ENCODE data around the gene LENG8. TPM values are rescaled to one million over a fixed set of nuclear protein-coding genes. Genes with fewer than 3 reads are reported as not detected.

LENG8 gene
- total RNA-seq, 1 donor from 2014 or later: 36.6 TPM

DNA sequence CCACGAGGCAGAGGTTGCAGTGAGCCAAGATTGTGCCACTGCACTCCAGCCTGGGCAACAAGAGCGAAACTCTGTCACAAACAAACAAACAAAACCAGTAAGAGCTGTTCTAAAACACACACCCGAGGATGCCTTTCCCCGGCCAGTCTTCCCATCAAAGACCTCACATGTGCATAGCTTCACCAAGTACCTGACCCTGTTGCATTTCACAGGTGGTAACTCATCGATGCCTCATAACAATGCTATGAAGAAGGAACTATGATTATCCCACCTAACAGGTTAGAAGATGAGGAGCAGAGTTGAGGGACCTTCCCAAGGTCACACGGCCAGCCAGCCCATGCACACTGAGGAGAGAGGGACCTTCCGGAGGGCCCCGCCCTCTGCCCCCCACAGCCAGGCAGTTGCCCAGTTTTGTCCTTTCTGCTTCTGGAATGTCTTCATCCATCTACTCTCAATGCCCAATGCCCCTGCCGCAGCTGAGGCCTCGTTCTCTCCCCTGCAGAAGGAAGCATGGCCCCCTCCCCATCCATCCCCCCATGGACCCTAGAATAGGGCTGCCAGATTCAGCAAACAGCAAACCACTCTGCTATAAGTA, 16.8 kb upstream of the LENG8 start:
- no peak for DNase-seq (ENCODE audit: low spot score)
- Mint-ChIP-seq H3K36me3 (peaks cover 22% of the 10 kb centered on the region), H3K27ac (no peak overlapping the region), H3K4me3 (peak overlapping the region; percentile 63), H3K9me3 (no peaks in the 10 kb centered on the region), H3K4me1 (peaks cover 51% of the 10 kb centered on the region), H3K27me3 (ENCODE audit: insufficient read depth, low read depth) (peaks cover 16% of the 10 kb centered on the region)
- TF ChIP-seq EZH2 (IDR thresholded peaks at IDR 0.05) (no peak), EZH2phosphoT487 (IDR thresholded peaks at IDR 0.05) (no peak)
- TF ChIP-seq, protein P1, sequence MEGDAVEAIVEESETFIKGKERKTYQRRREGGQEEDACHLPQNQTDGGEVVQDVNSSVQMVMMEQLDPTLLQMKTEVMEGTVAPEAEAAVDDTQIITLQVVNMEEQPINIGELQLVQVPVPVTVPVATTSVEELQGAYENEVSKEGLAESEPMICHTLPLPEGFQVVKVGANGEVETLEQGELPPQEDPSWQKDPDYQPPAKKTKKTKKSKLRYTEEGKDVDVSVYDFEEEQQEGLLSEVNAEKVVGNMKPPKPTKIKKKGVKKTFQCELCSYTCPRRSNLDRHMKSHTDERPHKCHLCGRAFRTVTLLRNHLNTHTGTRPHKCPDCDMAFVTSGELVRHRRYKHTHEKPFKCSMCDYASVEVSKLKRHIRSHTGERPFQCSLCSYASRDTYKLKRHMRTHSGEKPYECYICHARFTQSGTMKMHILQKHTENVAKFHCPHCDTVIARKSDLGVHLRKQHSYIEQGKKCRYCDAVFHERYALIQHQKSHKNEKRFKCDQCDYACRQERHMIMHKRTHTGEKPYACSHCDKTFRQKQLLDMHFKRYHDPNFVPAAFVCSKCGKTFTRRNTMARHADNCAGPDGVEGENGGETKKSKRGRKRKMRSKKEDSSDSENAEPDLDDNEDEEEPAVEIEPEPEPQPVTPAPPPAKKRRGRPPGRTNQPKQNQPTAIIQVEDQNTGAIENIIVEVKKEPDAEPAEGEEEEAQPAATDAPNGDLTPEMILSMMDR (IDR thresholded peaks at IDR 0.05): no peak
- no peaks in the 10 kb centered on the region for H3K9me3 ChIP-seq (ENCODE audit: low read depth)
- peaks cover 21% of the 10 kb centered on the region for H3F3A ChIP-seq (ENCODE audit: low read depth)
- H3K4me2 ChIP-seq: no peak overlapping the region
- H3K4me1 ChIP-seq: peaks cover 35% of the 10 kb centered on the region
- H3K27ac ChIP-seq: no peak overlapping the region
- no peaks in the 10 kb centered on the region for H3K79me2 ChIP-seq (ENCODE audit: low read depth)
- H3K27me3 ChIP-seq: no peaks in the 10 kb centered on the region
- H3K36me3 ChIP-seq: no peaks in the 10 kb centered on the region
- no peak overlapping the region for H3K9ac ChIP-seq
- no peak overlapping the region for H3K4me3 ChIP-seq
- H2AFZ ChIP-seq (replicated peaks): no peak overlapping the region
- H4K20me1 ChIP-seq (ENCODE audit: low read depth): peaks cover 84% of the 10 kb centered on the region

DNA sequence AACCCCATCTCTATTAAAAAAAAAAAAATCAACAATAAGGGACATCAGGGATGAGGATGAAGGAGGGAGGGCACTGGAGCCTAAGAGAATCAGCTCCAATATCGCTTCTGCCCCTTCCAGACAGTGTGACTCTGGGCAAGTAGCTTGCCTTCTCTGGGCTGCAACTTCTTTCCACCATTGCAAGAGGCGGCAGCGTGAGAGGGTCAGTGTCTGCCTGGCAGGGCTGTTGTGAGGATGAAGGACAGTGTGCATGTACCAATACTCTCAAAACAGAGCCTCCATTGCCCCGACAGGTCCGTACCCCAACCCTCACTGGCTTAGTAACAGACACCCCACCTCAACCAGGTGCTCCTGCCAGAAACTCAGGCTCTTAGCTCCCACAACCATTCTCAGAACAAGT, 15.3 kb upstream of the LENG8 start:
- no peak overlapping the region for H3K27ac Mint-ChIP-seq
- H3K4me1 ChIP-seq: peaks cover 35% of the 10 kb centered on the region
- H3K4me1 Mint-ChIP-seq: peaks cover 56% of the 10 kb centered on the region

DNA sequence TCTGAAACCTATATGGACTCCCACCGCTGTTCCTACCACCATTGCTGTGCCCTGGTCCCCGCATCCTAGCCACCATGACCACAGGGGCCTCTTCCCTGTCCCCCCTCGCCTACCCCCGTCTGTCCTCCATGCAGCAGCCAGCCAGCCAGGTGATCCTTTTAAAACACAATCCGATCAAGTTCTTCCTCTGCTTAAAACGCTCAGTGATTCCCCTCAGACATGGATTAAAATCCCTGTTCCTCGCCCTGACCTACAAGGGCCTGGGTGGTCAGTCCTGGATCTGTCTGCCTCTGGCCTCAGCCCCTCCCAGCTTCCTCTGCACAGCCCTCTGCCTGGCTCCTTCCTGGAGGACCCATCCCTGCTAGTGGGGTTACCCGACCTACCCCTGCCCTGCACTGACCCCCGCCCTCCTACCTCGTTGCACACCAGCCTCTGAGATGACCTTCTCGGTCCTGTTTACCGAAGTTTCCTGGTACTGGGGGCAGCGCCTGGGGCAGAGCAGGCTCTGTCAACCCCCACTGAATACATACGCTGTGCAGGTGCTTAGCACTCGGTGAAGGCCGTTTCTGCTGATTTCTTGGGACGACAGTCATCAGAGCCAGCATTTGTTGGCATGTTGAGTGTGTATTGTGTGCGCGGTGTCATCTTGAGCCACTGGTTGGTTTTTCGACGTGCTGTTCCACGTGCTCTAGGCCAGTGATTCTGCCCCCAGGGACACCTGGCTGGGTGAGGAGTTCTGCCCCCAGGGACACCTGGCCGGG, 14.7 kb upstream of the LENG8 start:
- Histone ChIP-seq H3K9me3 (ENCODE audit: low read depth) (no peaks in the 10 kb centered on the region), H3K27ac (no peak overlapping the region), H3K4me2 (no peak overlapping the region), H3K9ac (no peak overlapping the region), H2AFZ (replicated peaks) (no peak overlapping the region), H3K4me3 (no peak overlapping the region), H3F3A (ENCODE audit: low read depth) (peaks cover 26% of the 10 kb centered on the region), H4K20me1 (ENCODE audit: low read depth) (peaks cover 83% of the 10 kb centered on the region), H3K36me3 (no peaks in the 10 kb centered on the region), H3K27me3 (no peaks in the 10 kb centered on the region), H3K4me1 (peaks cover 33% of the 10 kb centered on the region), H3K79me2 (ENCODE audit: low read depth) (peaks cover 4% of the 10 kb centered on the region)
- Mint-ChIP-seq H3K27ac (no peak overlapping the region), H3K36me3 (peaks cover 16% of the 10 kb centered on the region), H3K27me3 (ENCODE audit: insufficient read depth, low read depth) (peaks cover 14% of the 10 kb centered on the region), H3K4me1 (peaks cover 58% of the 10 kb centered on the region), H3K4me3 (peak overlapping the region; percentile 78), H3K9me3 (no peaks in the 10 kb centered on the region)
- DNase-seq (ENCODE audit: low spot score): no peak
- no peak for TF ChIP-seq EZH2phosphoT487 (IDR thresholded peaks at IDR 0.05)
- TF ChIP-seq, protein P1 (IDR thresholded peaks at IDR 0.05): no peak
- no peak for TF ChIP-seq EZH2 (IDR thresholded peaks at IDR 0.05)

More for the DNA sequence above, 15.3 kb upstream of the LENG8 start:
- peaks cover 17% of the 10 kb centered on the region for H3K36me3 Mint-ChIP-seq
- H3K36me3 ChIP-seq: no peaks in the 10 kb centered on the region
- H3F3A ChIP-seq (ENCODE audit: low read depth): peaks cover 21% of the 10 kb centered on the region
- H3K9ac ChIP-seq: no peak overlapping the region
- H3K9me3 ChIP-seq (ENCODE audit: low read depth): no peaks in the 10 kb centered on the region
- peaks cover 4% of the 10 kb centered on the region for H3K79me2 ChIP-seq (ENCODE audit: low read depth)
- H3K4me3 ChIP-seq: no peak overlapping the region
- no peak for DNase-seq (ENCODE audit: low spot score)
- no peaks in the 10 kb centered on the region for H3K27me3 ChIP-seq
- peak overlapping the region; percentile 52 for H3K4me3 Mint-ChIP-seq
- H4K20me1 ChIP-seq (ENCODE audit: low read depth): peaks cover 83% of the 10 kb centered on the region
- peaks cover 16% of the 10 kb centered on the region for H3K27me3 Mint-ChIP-seq (ENCODE audit: insufficient read depth, low read depth)
- H2AFZ ChIP-seq (replicated peaks): no peak overlapping the region
- no peak overlapping the region for H3K27ac ChIP-seq
- no peaks in the 10 kb centered on the region for H3K9me3 Mint-ChIP-seq
- H3K4me2 ChIP-seq: no peak overlapping the region
- TF ChIP-seq EZH2 (IDR thresholded peaks at IDR 0.05) (no peak), EZH2phosphoT487 (IDR thresholded peaks at IDR 0.05) (no peak)
- TF ChIP-seq, protein P1 (IDR thresholded peaks at IDR 0.05): no peak
